ENCODE measurements around the gene WNK2. TPM values are rescaled to one million over a fixed set of nuclear protein-coding genes. Genes with fewer than 3 reads are reported as not detected.

The WNK2 gene
- total and polyA plus RNA-seq, 2 experiments from 2014 or later: 34.5 to 92.2 TPM

GRCh38 chr9:93256878-93257807, 73.2 kb downstream of the WNK2 start:
- Histone ChIP-seq H3K4me3 (no peak overlapping the region), H3K4me1 (ENCODE audit: low read depth) (no peaks in the 10 kb centered on the region), H3K27ac (no peak overlapping the region), H3K36me3 (no peaks in the 10 kb centered on the region), H3K9me3 (ENCODE audit: low read depth) (no peaks in the 10 kb centered on the region), H3K27me3 (no peaks in the 10 kb centered on the region)
- no peak for TF ChIP-seq CTCF (IDR thresholded peaks at IDR 0.05; ENCODE audit: low read depth, low read length)
- DNase-seq (ENCODE audit: low read depth in 1 of 2, low spot score in 1 of 2): no peak

DNA sequence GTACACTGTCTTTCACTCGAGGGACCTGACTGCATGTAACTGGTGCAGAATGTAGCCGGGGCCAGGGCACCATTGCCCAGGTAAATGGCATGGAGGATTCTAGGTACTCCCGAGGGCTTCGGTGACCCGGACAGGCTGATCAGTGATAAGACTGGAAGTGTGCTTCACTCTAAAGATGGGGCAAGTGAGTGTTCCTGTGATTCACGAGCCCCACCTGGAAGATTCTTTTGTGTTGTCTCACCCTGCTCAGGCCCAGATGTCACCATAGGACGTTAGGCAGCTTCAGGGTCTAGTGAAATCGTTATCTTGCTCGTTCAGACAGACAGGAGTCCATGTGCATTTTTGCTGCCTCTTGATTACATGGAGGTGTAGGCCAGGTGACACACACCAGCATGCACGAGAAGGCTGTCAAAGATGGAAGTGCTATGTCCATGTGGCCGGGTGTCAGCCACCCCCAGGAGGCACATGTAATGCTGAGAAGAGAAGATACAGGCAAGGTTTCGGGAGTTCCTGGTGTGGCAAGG, 73.9 kb downstream of the WNK2 start:
- DNase-seq (ENCODE audit: low read depth in 1 of 2, low spot score in 1 of 2): no peak
- no peak overlapping the region for H3K27ac ChIP-seq
- no peaks in the 10 kb centered on the region for H3K4me1 ChIP-seq (ENCODE audit: low read depth)
- no peaks in the 10 kb centered on the region for H3K36me3 ChIP-seq
- H3K4me3 ChIP-seq: no peak overlapping the region
- no peaks in the 10 kb centered on the region for H3K9me3 ChIP-seq (ENCODE audit: low read depth)
- TF ChIP-seq CTCF (IDR thresholded peaks at IDR 0.05; ENCODE audit: low read depth, low read length): no peak
- H3K27me3 ChIP-seq: no peaks in the 10 kb centered on the region

DNA sequence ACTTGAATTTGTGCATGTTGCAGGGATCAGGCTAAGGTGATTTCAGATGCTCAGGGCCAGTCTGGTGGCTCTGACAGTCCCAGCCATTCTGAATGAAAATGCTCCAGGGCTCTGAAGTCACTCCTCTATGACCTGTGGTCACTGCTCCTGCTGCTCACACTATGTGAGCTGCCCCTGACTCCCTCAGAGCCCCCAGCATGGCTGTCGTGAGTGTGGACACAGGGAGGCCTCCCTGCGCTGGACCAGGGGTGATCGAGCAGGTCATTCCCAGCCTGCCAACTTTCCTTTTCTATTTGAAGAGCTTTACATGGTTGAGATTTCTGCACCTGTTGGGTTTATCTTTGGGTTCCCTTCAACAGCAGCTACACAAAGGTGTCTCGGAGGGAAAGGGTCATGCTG, 74.5 kb downstream of the WNK2 start:
- Histone ChIP-seq H3K4me1 (ENCODE audit: low read depth) (no peaks in the 10 kb centered on the region), H3K27ac (no peak overlapping the region), H3K27me3 (no peaks in the 10 kb centered on the region), H3K9me3 (ENCODE audit: low read depth) (no peaks in the 10 kb centered on the region), H3K4me3 (no peak overlapping the region), H3K36me3 (no peaks in the 10 kb centered on the region)
- no peak for TF ChIP-seq CTCF (IDR thresholded peaks at IDR 0.05; ENCODE audit: low read depth, low read length)
- no peak for DNase-seq (ENCODE audit: low read depth in 1 of 2, low spot score in 1 of 2)

DNA sequence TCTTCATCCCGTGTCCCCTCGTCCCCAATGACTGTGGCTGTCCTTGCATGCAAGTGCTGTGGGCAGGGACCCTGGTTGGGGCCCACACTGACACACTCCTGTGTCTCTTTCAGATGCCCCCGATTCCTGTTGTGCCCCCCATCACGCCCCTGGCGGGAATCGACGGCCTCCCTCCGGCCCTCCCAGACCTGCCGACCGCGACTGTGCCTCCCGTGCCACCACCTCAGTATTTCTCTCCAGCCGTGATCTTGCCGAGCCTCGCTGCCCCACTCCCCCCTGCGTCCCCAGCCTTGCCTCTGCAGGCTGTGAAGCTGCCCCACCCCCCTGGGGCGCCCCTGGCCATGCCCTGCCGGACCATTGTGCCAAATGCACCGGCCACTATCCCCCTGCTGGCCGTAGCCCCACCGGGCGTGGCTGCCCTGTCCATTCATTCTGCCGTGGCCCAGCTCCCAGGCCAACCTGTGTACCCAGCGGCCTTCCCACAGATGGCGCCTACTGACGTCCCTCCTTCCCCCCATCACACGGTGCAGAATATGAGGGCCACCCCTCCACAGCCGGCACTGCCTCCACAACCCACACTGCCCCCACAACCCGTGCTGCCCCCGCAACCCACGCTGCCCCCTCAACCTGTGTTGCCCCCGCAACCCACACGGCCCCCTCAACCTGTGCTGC, 75.0 kb downstream of the WNK2 start:
- DNase-seq (ENCODE audit: low read depth in 1 of 2, low spot score in 1 of 2): no peak
- Histone ChIP-seq H3K4me3 (no peak overlapping the region), H3K27me3 (no peaks in the 10 kb centered on the region), H3K36me3 (no peaks in the 10 kb centered on the region), H3K9me3 (ENCODE audit: low read depth) (no peaks in the 10 kb centered on the region), H3K27ac (no peak overlapping the region), H3K4me1 (ENCODE audit: low read depth) (no peaks in the 10 kb centered on the region)
- TF ChIP-seq CTCF (IDR thresholded peaks at IDR 0.05; ENCODE audit: low read depth, low read length): no peak

- H3K4me3 ChIP-seq: no peak overlapping the region
- no peak for TF ChIP-seq CTCF (IDR thresholded peaks at IDR 0.05; ENCODE audit: low read depth, low read length)
- no peaks in the 10 kb centered on the region for H3K4me1 ChIP-seq (ENCODE audit: low read depth)
- H3K27ac ChIP-seq: no peak overlapping the region
- peaks cover 3% of the 10 kb centered on the region for H3K36me3 ChIP-seq
- H3K27me3 ChIP-seq: no peaks in the 10 kb centered on the region
- no peak for DNase-seq (ENCODE audit: low read depth in 1 of 2, low spot score in 1 of 2)
- no peaks in the 10 kb centered on the region for H3K9me3 ChIP-seq (ENCODE audit: low read depth)
These were observed 75.7 kb downstream of the WNK2 start for GRCh38 chr9:93259490-93260262.

Data from cardiac muscle cell (in vitro differentiated cells and primary cell).